ENCODE results near the gene PHRF1.

DNA sequence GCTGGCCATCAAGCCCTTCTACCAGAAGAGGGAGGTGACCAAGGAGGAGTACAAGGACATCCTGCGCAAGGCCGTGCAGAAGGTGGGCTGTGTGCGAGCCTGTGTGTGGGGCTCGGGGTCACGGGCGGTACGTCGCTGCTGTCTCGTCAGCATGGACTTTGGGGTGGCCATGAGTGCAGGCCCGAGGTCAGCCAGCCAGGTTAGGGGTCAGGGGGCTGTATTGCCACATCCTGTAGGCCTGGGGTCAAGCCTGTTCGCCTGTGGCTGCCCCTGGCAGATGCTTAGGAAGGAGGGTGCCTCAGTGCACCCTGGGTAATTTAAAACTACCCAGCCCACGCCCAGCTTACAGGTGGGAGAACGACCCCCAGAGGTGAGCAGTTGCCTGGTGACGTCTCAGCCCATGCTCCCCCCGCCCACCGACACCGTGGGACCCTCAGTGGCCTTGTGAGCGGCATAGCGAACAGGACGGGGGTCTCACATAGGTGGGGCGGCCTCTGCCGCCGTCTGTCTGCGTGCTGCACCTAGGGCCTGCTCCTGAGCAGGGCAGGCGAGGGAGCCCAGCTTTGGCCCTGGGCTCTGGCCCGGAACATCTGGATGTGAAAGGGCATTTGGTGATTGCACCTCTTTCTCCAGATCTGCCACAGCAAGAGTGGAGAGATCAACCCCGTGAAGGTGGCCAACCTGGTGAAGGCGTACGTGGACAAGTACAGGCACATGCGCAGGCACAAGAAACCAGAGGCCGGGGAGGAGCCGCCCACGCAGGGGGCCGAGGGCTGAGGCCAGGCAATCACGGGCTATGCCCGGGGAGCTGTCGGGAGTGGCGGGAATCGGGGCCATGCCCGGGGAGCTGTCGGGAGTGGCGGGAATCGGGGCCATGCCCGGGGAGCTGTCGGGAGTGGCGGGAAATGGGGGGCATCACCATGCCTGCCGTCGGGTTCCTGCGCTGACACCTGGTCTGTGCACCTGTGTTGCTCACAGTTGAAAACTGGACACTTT lies 35.0 kb downstream of the PHRF1 start:
- TF ChIP-seq EP300 (conservative IDR thresholded peaks at IDR 0.05; ENCODE audit: poor library complexity, severe bottlenecking) (no peak), EZH2 (IDR thresholded peaks at IDR 0.05; ENCODE audit: borderline replicate concordance, insufficient read depth, low read length, poor library complexity, severe bottlenecking) (no peak), MXI1 (conservative IDR thresholded peaks at IDR 0.05; ENCODE audit: poor library complexity, severe bottlenecking) (no peak)
